Caki2 (cell line): ENCODE data around the gene HHAT. TPM values are rescaled to one million over a fixed set of nuclear protein-coding genes. Genes with fewer than 3 reads are reported as not detected.
"Not testable (repeated sequence)": the region's sequence is repeated elsewhere in the genome, so short reads cannot be mapped to it uniquely, and the experiment has no call there.

Source experiments
- DNase-seq: peaks from one replicate; pipeline ENCODE4 v3.0.0-alpha.2; 2015; ENCODE audit warnings: low read depth
- in situ Hi-C: cut with HindIII; loops from 2 replicates; pipeline ENCODE4 v1.10.0; 2016; ENCODE audit warnings: low sequenced_read_pairs, low pct_unique_long_range_greater_than_20kb, mixed read lengths
- total RNA-seq: library from RNA; depleted of rRNA; stranded (reverse); fragments of >200 nt; shearing (Covaris generic); gene quantifications from 2 replicates; pipeline ENCODE4 v1.2.3, GENCODE V29; 2014; ENCODE audit warnings: low replicate concordance

Gene HHAT
- total RNA-seq, 1 experiment from 2014 or later = 6.2 TPM

GRCh38 chr1:210373878-210374599 is 45.3 kb downstream of the HHAT start:
- peak; percentile 99 for DNase-seq

GRCh38 chr1:210374600-210374953 is 45.9 kb downstream of the HHAT start:
- in situ Hi-C loops = no loop called here
- DNase-seq = no peak

More at GRCh38 chr1:210373878-210374599, 45.3 kb downstream of the HHAT start:
- in situ Hi-C loops = no loop called here

- no peak for DNase-seq
- in situ Hi-C loops = no loop called here
Observed at GRCh38 chr1:210376836-210377372, 48.2 kb downstream of the HHAT start.

GRCh38 chr1:210377731-210378333 is 49.1 kb downstream of the HHAT start:
- in situ Hi-C loops = no loop called here
- no peak for DNase-seq

- in situ Hi-C loops = no loop called here
- no peak for DNase-seq
Observed at GRCh38 chr1:210378736-210379135, 50.0 kb downstream of the HHAT start.

- in situ Hi-C loops = no loop called here
- no peak for DNase-seq
Observed at GRCh38 chr1:210381934-210382333, 53.2 kb downstream of the HHAT start.

- peak; percentile 63 for DNase-seq
- in situ Hi-C loops = no loop called here
Observed at GRCh38 chr1:210384625-210385024, 55.9 kb downstream of the HHAT start.

- in situ Hi-C loops = no loop called here
- no peak for DNase-seq
Observed at GRCh38 chr1:210385228-210385627, 56.5 kb downstream of the HHAT start.

- DNase-seq = peak; percentile 44
- in situ Hi-C loops = no loop called here
Observed at GRCh38 chr1:210394281-210394821, 65.6 kb downstream of the HHAT start.

GRCh38 chr1:210396541-210396940 is 67.8 kb downstream of the HHAT start:
- in situ Hi-C loops = no loop called here
- no peak for DNase-seq

GRCh38 chr1:210397252-210397651 is 68.5 kb downstream of the HHAT start:
- no peak for DNase-seq

GRCh38 chr1:210397681-210398080 is 69.0 kb downstream of the HHAT start:
- in situ Hi-C loops = no loop called here
- no peak for DNase-seq

More at GRCh38 chr1:210397252-210397651, 68.5 kb downstream of the HHAT start:
- in situ Hi-C loops = no loop called here

GRCh38 chr1:210398466-210398865 is 69.8 kb downstream of the HHAT start:
- DNase-seq = no peak
- in situ Hi-C loops = no loop called here

GRCh38 chr1:210400043-210400840 is 71.5 kb downstream of the HHAT start:
- DNase-seq = peak; percentile 59
- in situ Hi-C loops = no loop called here

GRCh38 chr1:210402560-210402959 is 73.9 kb downstream of the HHAT start:
- no peak for DNase-seq
- in situ Hi-C loops = no loop called here

- in situ Hi-C loops = no loop called here
- no peak for DNase-seq
Observed at GRCh38 chr1:210405316-210405715, 76.6 kb downstream of the HHAT start.

GRCh38 chr1:210406341-210406740 is 77.6 kb downstream of the HHAT start:
- DNase-seq, in situ Hi-C loops: not testable (repeated sequence)

GRCh38 chr1:210407207-210407886 is 78.6 kb downstream of the HHAT start:
- peak; percentile 55 for DNase-seq
- in situ Hi-C loops = no loop called here
